Lung (tissue), 12 donors: Measurements from ENCODE around the gene DDX49. TPM values are rescaled to one million over a fixed set of nuclear protein-coding genes. Genes with fewer than 3 reads are reported as not detected.

ENCODE experiments used
- ATAC-seq: fragments of 200-7000 bp; cut with Tn5 transposase; one replicate; pipeline ENCODE4 v1.9.1; 2020; ENCODE audit warnings: moderate number of reproducible peaks; ENCODE audit not compliant: insufficient read depth, low FRiP score
- DNase-seq, 3 donors: peaks; one replicate each; pipeline ENCODE4 v3.0.0-alpha.2; 2013 to 2017
- H3K27ac ChIP-seq, 2 donors: one replicate each; pipeline ENCODE4 v1.5.1; 2013; ENCODE audit warnings: mild to moderate bottlenecking in 2 of 2, moderate library complexity in 2 of 2, control low read depth in 1 of 2, inconsistent platforms in 1 of 2, low read depth in 1 of 2, low read length in 1 of 2
- H3K27me3 ChIP-seq, 3 donors: one replicate each; pipeline ENCODE4 v1.5.1; 2013; ENCODE audit warnings: low read length in 2 of 3; ENCODE audit not compliant: control insufficient read depth in 3 of 3, insufficient read depth in 3 of 3
- H3K36me3 ChIP-seq, 4 donors: one replicate each; pipeline ENCODE4 v1.5.1; 2013; ENCODE audit warnings: low read length in 4 of 4, mild to moderate bottlenecking in 1 of 4, moderate library complexity in 1 of 4; ENCODE audit not compliant: control insufficient read depth in 4 of 4, insufficient read depth in 4 of 4
- H3K4me1 ChIP-seq, 5 donors: one replicate each; pipeline ENCODE4 v1.5.1; 2013; ENCODE audit warnings: low read length in 5 of 5, mild to moderate bottlenecking in 2 of 5, moderate library complexity in 1 of 5; ENCODE audit not compliant: control insufficient read depth in 5 of 5, insufficient read depth in 5 of 5
- H3K4me3 ChIP-seq: one replicate; pipeline ENCODE4 v1.5.1; 2013; ENCODE audit warnings: mild to moderate bottlenecking, control low read depth, moderate library complexity
- H3K9ac ChIP-seq, 2 donors: one replicate each; pipeline ENCODE4 v1.5.1; 2013; ENCODE audit warnings: low read length in 2 of 2, control low read depth in 1 of 2; ENCODE audit not compliant: insufficient read depth in 1 of 2
- H3K9me3 ChIP-seq, 4 donors: one replicate each; pipeline ENCODE4 v1.5.1; 2013; ENCODE audit warnings: low read length in 3 of 4, mild to moderate bottlenecking in 1 of 4, moderate library complexity in 1 of 4; ENCODE audit not compliant: control insufficient read depth in 4 of 4, insufficient read depth in 3 of 4
- CTCF ChIP-seq: IDR thresholded peaks from 2 replicates; pipeline ENCODE4 v1.5.1; 2012; ENCODE audit warnings: mild to moderate bottlenecking; ENCODE audit errors: control extremely low read depth, extremely low read depth
- WGBS, 2 donors: extraction: QIAGEN DNeasy Blood & Tissue Kit; methylation state at CpG; one replicate each; pipeline ENCODE4 v1.1.7; 2013; 5-methylcytosine and 5-hydroxymethylcytosine counted together
- polyA plus RNA-seq, 2 donors: library from polyadenylated mRNA; stranded (reverse); fragments of 200-250 nt; gene quantifications; one replicate each; pipeline ENCODE4 v1.2.1, GENCODE V29; 2013
- total RNA-seq, 2 donors: library from RNA; depleted of rRNA in 1 of 2; stranded (reverse); fragments of >200 nt in 1 of 2; gene quantifications; one replicate each; pipeline ENCODE4 v1.2.1, GENCODE V29; 2014 to 2021
- donor health status: control.
- donor health status: control.
- donor health status: Bipolar disorder and iron deficiency.
- donor health status: healthy.
- donor health status: DM: yes; HTN: yes; CAD: no.

The DDX49 gene
- total and polyA plus RNA-seq, 4 donors: 32.2 to 69.1 (median 56.2) TPM

DNA sequence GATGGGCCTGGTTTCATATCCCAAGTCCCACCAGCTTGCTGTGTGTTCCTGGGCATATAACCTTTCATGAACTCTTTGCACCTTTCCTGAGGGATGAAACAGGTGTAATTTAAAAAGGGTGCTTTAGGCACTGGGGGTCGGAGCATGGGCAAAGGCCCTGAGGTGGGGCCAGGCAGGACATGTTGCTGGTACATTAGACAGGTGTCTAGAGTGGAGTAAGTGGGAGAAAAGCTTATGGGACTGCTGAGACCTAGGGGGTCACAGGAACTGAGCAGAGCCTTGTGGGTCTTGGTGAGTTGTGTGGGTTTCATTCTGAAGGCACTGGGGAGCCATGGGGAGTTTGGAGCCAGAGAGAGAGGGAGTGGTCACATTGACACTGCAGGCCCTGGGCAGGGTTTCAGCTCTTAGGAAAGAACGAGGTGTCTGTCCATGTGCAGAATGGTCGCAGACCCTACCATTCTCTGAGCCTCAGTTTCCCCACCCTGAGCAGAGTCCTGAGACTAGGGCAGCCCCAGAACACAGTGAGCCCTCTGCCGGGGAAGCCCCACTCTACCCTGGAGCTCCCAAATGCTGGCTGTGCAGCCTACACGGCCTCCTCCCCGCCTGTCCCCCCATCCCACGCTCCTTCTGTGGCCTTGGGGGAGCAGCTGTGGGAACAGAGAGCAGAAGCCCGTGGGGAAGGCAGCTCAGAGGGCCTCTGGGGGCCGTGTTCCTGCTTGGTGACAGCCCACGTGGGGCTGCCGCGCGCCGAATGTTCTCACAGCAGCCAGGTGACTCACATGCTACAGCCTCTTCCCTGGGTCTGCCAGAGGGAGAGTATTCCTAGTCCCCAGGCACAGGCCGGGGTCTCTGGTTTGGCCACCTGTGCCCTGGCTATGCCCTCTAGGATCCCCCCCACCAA lies 28.8 kb downstream of the DDX49 start:
- Histone ChIP-seq H3K9ac (no peak overlapping the region), H3K27ac (no peak overlapping the region), H3K4me1 (no peaks in the 10 kb centered on the region), H3K9me3 (no peaks in the 10 kb centered on the region), H3K27me3 (no peaks in the 10 kb centered on the region), H3K4me3 (no peak overlapping the region), H3K36me3 (no peaks in the 10 kb centered on the region)
- WGBS, 2 donors: 81 to 85% methylated on average over 15 of the region's 15 CpGs
- no peak for DNase-seq
- TF ChIP-seq CTCF: no peak
- ATAC-seq: no peak

GRCh38 chr19:18948976-18949356 lies 29.5 kb downstream of the DDX49 start:
- Histone ChIP-seq H3K4me1 (no peaks in the 10 kb centered on the region), H3K36me3 (no peaks in the 10 kb centered on the region), H3K9ac (no peak overlapping the region), H3K9me3 (no peaks in the 10 kb centered on the region), H3K4me3 (no peak overlapping the region), H3K27me3 (no peaks in the 10 kb centered on the region), H3K27ac (no peak overlapping the region)
- DNase-seq (no peak), ATAC-seq (no peak)
- no peak for TF ChIP-seq CTCF
- 86 to 95% methylated on average over 5 of the region's 5 CpGs for WGBS, 2 donors

DNA sequence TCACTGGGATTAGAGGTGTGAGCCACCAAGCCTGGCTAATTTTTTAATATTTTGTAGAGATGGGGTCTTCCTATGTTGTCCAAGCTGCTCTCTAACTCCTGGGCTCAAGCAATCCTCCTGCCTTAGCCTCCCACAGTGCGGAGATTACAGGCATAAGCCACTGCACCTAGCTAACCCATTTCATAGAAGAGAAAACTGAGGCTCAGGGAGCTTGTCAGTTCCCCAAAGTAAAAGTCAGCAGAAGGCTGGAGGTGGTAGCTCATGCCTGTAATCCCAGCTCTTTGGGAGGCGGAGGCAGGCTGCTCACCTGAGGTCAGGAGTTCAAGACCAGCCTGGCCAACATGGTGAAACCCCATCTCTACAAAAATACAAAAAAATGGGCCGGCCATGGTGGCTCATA lies 30.3 kb downstream of the DDX49 start:
- no peak for ATAC-seq
- DNase-seq: no peak
- H3K4me3 ChIP-seq: no peak overlapping the region
- H3K27ac ChIP-seq: no peak overlapping the region
- 91 to 96% methylated on average over 3 of the region's 3 CpGs for WGBS, 2 donors
- no peaks in the 10 kb centered on the region for H3K27me3 ChIP-seq
- H3K9me3 ChIP-seq: no peaks in the 10 kb centered on the region
- no peak for TF ChIP-seq CTCF
- no peaks in the 10 kb centered on the region for H3K4me1 ChIP-seq
- no peaks in the 10 kb centered on the region for H3K36me3 ChIP-seq
- H3K9ac ChIP-seq: no peak overlapping the region
